Ishikawa (cell line): Measurements from ENCODE around the gene ZDHHC1.

Source experiments
- CEBPB ChIP-seq: IDR thresholded peaks from 2 replicates; pipeline ENCODE4 v1.6.1; 2012
- CREB1 ChIP-seq: IDR thresholded peaks from 2 replicates; pipeline ENCODE4 v1.6.1; 2012; ENCODE audit warnings: low read depth
- EGR1 ChIP-seq: IDR thresholded peaks from 2 replicates; pipeline ENCODE4 v1.6.1; 2012
- EP300 ChIP-seq: IDR thresholded peaks from 2 replicates; pipeline ENCODE4 v1.6.1; 2012; ENCODE audit warnings: borderline replicate concordance
- FOXM1 ChIP-seq: IDR thresholded peaks from 2 replicates; pipeline ENCODE4 v1.6.1; 2012; ENCODE audit warnings: low read depth, borderline replicate concordance
- MAX ChIP-seq: IDR thresholded peaks from 2 replicates; pipeline ENCODE4 v1.6.1; 2012
- NFIC ChIP-seq: IDR thresholded peaks from 2 replicates; pipeline ENCODE4 v1.6.1; 2012
- RAD21 ChIP-seq: IDR thresholded peaks from 2 replicates; pipeline ENCODE4 v1.6.1; 2012; ENCODE audit warnings: low read depth
- REST ChIP-seq: IDR thresholded peaks from 2 replicates; pipeline ENCODE4 v1.6.1; 2012; ENCODE audit warnings: low read depth, mild to moderate bottlenecking
- TAF1 ChIP-seq: IDR thresholded peaks from 2 replicates; pipeline ENCODE4 v1.6.1; 2012; ENCODE audit warnings: low read depth, mild to moderate bottlenecking
- USF1 ChIP-seq: IDR thresholded peaks from 2 replicates; pipeline ENCODE4 v1.6.1; 2012
- YY1 ChIP-seq: IDR thresholded peaks from 2 replicates; pipeline ENCODE4 v1.6.1; 2012; ENCODE audit warnings: low read depth
- ZBTB7A ChIP-seq: IDR thresholded peaks from 2 replicates; pipeline ENCODE4 v1.6.1; 2012; ENCODE audit warnings: low read depth

GRCh38 chr16:67395105-67395457, 21.2 kb downstream of the ZDHHC1 start:
- TF ChIP-seq USF1, result no peak
- TF ChIP-seq MAX, result no peak
- TF ChIP-seq REST, result no peak
- TF ChIP-seq CREB1, result no peak
- no peak for TF ChIP-seq TAF1
- no peak for TF ChIP-seq EGR1
- no peak for TF ChIP-seq YY1
- no peak for TF ChIP-seq ZBTB7A
- TF ChIP-seq FOXM1, result no peak
- no peak for TF ChIP-seq EP300
- no peak for TF ChIP-seq CEBPB
- TF ChIP-seq RAD21, result no peak
- TF ChIP-seq NFIC, result no peak
